ENCODE results near the gene KCNH3. TPM values are rescaled to one million over a fixed set of nuclear protein-coding genes. Genes with fewer than 3 reads are reported as not detected.
A peak's percentile ranks its signal among the peaks of the same experiment; 100 is the strongest.

The KCNH3 gene
- total RNA-seq, 2 donors from 2014 or later = 1.1 to 1.3 TPM

- Mint-ChIP-seq H3K4me3 (no peak overlapping the region), H3K36me3 (ENCODE audit: low read depth) (no peaks in the 10 kb centered on the region), H3K27ac (no peak overlapping the region), H3K9me3 (no peaks in the 10 kb centered on the region), H3K4me1 (peaks cover 9% of the 10 kb centered on the region), H3K27me3 (peaks cover 8% of the 10 kb centered on the region)
- no peak for ATAC-seq (replicated peaks)
These were observed 8.4 kb downstream of the KCNH3 start for GRCh38 chr12:49547090-49547690.

DNA sequence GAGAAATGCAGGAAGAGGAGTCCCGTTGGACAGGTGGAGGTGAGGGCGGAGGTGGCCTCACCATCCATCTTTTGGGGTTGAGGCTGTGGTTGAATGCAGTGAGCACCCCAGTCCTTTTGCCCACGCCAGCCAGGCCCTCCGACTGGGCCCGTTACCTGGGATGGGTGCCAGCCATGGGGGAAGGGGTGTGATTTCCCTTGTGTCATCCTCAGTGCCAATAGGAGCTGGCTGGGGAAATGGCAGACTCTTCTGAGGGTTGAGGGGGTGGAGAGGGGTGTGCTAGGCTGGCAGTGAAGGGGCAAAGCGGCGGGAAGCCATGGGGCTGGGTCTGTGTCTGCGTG lies 9.6 kb downstream of the KCNH3 start:
- ATAC-seq (replicated peaks) = no peak
- Mint-ChIP-seq H3K36me3 (ENCODE audit: low read depth) (no peaks in the 10 kb centered on the region), H3K4me3 (peak overlapping the region; percentile 65), H3K27ac (no peak overlapping the region), H3K27me3 (peaks cover 8% of the 10 kb centered on the region), H3K9me3 (no peaks in the 10 kb centered on the region), H3K4me1 (peaks cover 9% of the 10 kb centered on the region)

DNA sequence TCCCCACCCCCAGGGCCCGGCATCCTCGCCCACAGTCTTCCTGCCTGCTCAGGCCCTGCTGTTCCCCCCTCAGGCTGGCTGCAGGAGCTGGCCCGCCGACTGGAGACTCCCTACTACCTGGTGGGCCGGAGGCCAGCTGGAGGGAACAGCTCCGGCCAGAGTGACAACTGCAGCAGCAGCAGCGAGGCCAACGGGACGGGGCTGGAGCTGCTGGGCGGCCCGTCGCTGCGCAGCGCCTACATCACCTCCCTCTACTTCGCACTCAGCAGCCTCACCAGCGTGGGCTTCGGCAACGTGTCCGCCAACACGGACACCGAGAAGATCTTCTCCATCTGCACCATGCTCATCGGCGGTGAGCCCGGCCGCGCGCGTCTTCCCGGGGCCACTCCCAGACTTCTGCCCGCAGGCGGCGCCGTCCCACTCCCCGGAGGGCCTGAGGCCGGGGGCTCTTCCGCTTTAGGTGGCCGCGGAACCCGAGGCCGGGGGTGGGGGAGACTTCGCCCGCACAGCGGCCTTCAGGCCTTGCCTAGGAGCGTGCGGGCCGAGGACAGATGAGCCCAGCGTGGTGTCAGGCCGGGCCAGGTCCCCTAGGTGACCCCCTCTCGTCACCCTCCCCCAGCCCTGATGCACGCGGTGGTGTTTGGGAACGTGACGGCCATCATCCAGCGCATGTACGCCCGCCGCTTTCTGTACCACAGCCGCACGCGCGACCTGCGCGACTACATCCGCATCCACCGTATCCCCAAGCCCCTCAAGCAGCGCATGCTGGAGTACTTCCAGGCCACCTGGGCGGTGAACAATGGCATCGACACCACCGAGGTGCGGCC lies 10.2 kb downstream of the KCNH3 start:
- Mint-ChIP-seq H3K4me1 (peaks cover 9% of the 10 kb centered on the region), H3K27ac (no peak overlapping the region), H3K36me3 (ENCODE audit: low read depth) (no peaks in the 10 kb centered on the region), H3K4me3 (peak overlapping the region; percentile 65), H3K9me3 (no peaks in the 10 kb centered on the region), H3K27me3 (peaks cover 8% of the 10 kb centered on the region)
- peak; percentile 60 for ATAC-seq (replicated peaks)

DNA sequence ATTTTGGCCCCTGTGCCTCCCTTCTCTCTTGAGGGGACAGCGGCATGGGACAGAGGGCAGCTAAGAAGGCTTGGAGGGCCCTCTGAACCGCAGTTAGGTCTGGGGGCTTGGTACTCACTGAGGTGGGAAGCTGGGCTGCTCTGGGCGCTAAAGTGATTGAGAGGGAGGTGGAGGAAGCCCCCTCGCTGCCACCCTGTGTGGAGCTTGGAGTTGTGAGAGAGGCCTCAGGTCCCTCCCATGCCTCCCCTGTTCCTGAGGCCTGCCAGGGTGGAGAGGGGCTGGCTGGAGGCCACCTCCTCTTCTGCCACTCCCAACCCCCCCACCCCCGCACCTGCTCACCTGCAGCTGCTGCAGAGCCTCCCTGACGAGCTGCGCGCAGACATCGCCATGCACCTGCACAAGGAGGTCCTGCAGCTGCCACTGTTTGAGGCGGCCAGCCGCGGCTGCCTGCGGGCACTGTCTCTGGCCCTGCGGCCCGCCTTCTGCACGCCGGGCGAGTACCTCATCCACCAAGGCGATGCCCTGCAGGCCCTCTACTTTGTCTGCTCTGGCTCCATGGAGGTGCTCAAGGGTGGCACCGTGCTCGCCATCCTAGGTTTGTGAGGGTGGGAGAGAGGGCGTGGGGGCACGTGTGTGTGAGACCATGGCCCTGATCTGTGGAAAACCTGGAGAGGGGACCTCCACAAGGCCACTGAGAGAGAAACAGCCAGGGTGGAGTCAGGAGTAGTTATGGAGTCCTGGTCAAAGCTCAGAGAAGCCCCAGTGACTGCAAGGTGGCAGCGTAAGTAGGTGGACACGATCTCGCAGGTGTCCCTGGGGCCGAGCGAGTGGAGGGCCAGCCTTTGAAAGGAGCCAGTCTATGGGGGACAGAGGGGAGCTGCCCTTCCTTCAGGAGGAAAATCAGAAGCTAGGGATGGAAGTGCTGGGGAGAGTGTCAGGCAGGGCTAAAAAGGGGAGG lies 11.2 kb downstream of the KCNH3 start:
- Mint-ChIP-seq H3K4me1 (peaks cover 5% of the 10 kb centered on the region), H3K27me3 (peaks cover 8% of the 10 kb centered on the region), H3K36me3 (ENCODE audit: low read depth) (no peaks in the 10 kb centered on the region), H3K4me3 (peak overlapping the region; percentile 65), H3K27ac (no peak overlapping the region), H3K9me3 (no peaks in the 10 kb centered on the region)
- ATAC-seq (replicated peaks) = no peak

- no peak for ATAC-seq (replicated peaks)
- peaks cover 5% of the 10 kb centered on the region for H3K4me1 Mint-ChIP-seq
- H3K4me3 Mint-ChIP-seq = no peak overlapping the region
- H3K27me3 Mint-ChIP-seq = peaks cover 8% of the 10 kb centered on the region
- H3K9me3 Mint-ChIP-seq = no peaks in the 10 kb centered on the region
- H3K36me3 Mint-ChIP-seq (ENCODE audit: low read depth) = no peaks in the 10 kb centered on the region
- no peak overlapping the region for H3K27ac Mint-ChIP-seq
These were observed 11.9 kb downstream of the KCNH3 start for GRCh38 chr12:49550693-49551252.

GRCh38 chr12:49552014-49552413 lies 13.2 kb downstream of the KCNH3 start:
- Mint-ChIP-seq H3K27me3 (peaks cover 8% of the 10 kb centered on the region), H3K27ac (no peak overlapping the region), H3K9me3 (no peaks in the 10 kb centered on the region), H3K4me1 (peaks cover 5% of the 10 kb centered on the region), H3K36me3 (ENCODE audit: low read depth) (peaks cover 9% of the 10 kb centered on the region), H3K4me3 (no peak overlapping the region)
- ATAC-seq (replicated peaks) = no peak

DNA sequence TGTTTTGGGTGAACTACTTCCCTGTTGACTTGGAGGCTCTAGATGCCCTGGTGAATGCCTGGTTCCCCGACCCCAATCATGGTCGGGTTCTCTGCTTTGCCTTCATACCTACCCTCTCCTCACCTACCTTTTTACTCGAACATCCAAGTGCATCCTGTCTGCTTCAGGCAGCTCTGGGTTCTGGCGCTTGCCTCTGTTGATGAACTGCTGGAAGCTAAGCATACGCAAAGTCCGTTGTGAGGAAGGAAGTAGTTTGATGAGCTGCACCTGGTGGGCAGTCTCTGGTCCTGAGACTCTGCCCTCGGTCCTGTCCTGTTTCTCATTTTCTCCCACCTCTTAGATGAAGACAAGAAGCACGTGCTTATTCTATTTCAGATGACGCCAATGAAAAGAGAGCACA lies 13.6 kb downstream of the KCNH3 start:
- Mint-ChIP-seq H3K9me3 (no peaks in the 10 kb centered on the region), H3K27me3 (peaks cover 6% of the 10 kb centered on the region), H3K4me3 (no peak overlapping the region), H3K27ac (no peak overlapping the region), H3K4me1 (peaks cover 5% of the 10 kb centered on the region), H3K36me3 (ENCODE audit: low read depth) (peaks cover 9% of the 10 kb centered on the region)
- no peak for ATAC-seq (replicated peaks)

DNA sequence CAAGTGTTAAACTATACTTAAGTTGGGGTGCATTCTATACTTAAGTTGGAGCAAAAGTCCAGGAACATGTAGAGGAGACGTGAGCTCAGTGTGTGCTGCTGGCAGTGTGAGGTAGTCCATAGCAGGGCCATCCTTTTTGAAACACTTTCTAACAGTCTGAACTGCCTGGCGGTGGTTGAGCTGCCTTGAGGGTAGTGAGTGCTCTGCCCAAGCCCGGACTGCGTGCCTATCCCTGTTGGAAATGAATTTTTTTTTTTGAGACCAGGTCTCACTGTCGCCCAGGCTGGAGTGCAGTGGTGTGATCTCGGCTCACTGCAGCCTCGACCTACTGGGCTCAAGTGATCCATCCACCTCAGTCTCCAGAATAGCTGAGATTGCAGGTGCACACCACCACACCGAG lies 14.1 kb downstream of the KCNH3 start:
- peaks cover 4% of the 10 kb centered on the region for H3K27me3 Mint-ChIP-seq
- H3K36me3 Mint-ChIP-seq (ENCODE audit: low read depth) = peaks cover 9% of the 10 kb centered on the region
- no peaks in the 10 kb centered on the region for H3K9me3 Mint-ChIP-seq
- no peak overlapping the region for H3K4me3 Mint-ChIP-seq
- peak overlapping the region; percentile 4 for H3K27ac Mint-ChIP-seq
- H3K4me1 Mint-ChIP-seq = peaks cover 5% of the 10 kb centered on the region
- ATAC-seq (replicated peaks) = no peak

DNA sequence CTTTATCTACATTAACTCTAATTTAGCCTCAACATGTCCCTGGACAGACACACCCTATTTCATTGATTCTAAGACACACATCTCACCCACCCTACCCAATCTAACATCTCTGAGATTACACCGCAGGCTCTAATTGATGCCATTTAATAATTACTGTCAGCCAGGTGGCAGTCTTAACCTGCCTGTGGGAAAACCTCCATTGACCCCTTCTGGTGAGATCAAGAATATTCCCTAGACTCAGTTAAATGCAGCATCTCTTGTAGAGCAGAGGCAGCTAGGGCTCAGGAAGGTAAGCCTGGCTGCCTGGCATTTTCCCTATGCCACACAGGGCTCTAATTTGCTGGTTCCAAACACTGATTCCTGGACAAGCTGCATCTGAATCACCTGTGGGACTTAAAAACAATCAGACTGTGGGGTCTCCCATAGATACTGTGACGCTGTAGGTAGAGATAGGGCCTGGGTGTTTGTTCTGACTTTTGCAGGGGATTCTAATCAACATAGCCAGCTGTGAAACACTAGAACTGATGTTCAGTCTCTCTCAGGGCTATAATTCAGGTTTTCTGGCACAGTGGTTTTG lies 14.8 kb downstream of the KCNH3 start:
- Mint-ChIP-seq H3K4me1 (no peaks in the 10 kb centered on the region), H3K27ac (peak overlapping the region; percentile 4), H3K27me3 (no peaks in the 10 kb centered on the region), H3K4me3 (no peak overlapping the region), H3K9me3 (no peaks in the 10 kb centered on the region), H3K36me3 (ENCODE audit: low read depth) (peaks cover 14% of the 10 kb centered on the region)
- ATAC-seq (replicated peaks) = peak; percentile 31

DNA sequence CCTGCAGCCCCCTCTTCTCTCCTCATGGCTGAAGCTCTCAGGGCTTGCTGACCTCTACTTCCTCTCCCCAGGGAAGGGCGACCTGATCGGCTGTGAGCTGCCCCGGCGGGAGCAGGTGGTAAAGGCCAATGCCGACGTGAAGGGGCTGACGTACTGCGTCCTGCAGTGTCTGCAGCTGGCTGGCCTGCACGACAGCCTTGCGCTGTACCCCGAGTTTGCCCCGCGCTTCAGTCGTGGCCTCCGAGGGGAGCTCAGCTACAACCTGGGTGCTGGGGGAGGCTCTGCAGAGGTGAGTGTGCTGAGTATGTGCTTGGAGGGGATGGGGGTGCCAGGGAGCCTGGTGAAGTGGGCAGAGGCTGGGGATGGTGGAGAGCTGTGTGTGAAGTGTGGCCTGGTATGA lies 15.4 kb downstream of the KCNH3 start:
- Mint-ChIP-seq H3K27me3 (no peaks in the 10 kb centered on the region), H3K9me3 (no peaks in the 10 kb centered on the region), H3K4me3 (no peak overlapping the region), H3K4me1 (no peaks in the 10 kb centered on the region), H3K27ac (no peak overlapping the region), H3K36me3 (ENCODE audit: low read depth) (peaks cover 20% of the 10 kb centered on the region)
- ATAC-seq (replicated peaks) = no peak

GRCh38 chr12:49555631-49556390 lies 17.0 kb downstream of the KCNH3 start:
- Mint-ChIP-seq H3K36me3 (ENCODE audit: low read depth) (peaks cover 36% of the 10 kb centered on the region), H3K27me3 (no peaks in the 10 kb centered on the region), H3K4me3 (no peak overlapping the region), H3K4me1 (peaks cover under 1% of the 10 kb centered on the region), H3K27ac (peak overlapping the region; percentile 23), H3K9me3 (no peaks in the 10 kb centered on the region)
- ATAC-seq (replicated peaks) = no peak

DNA sequence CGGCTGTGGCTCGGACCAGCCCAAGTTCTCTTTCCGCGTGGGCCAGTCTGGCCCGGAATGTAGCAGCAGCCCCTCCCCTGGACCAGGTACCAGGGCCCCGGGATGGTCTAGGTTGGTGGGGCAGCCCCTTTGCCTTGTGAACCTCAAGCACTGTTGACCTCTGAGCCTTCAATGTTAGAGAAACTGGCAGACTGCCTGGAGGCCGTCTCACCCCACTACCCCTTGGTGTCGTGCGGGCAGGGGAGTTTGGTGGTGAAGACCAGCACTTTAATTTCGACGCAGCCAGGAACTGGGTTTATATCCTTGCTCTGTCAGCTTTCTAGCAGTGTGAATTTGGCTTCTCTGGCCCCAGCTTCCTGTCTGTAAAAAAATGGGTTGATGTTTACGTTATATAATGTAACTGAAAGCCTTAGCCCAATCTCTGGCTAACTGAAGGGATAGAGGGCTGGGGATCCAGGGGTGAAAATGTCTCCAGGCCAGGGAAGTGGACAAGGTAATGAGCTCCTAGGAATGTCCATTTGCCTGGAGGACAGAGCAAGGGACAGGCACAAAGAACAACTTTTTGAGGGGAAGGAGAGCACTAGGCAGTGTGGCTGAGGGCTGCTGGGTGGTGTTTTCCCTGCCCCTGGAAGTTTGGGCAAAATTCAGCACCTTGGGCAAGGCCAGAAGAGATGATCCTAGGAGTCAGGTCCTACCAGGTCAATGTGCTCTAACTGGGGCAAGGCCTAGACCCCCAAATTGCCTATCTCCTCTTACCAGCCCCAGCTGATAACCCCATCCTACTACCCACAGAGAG lies 17.8 kb downstream of the KCNH3 start:
- Mint-ChIP-seq H3K9me3 (no peaks in the 10 kb centered on the region), H3K27me3 (no peaks in the 10 kb centered on the region), H3K36me3 (ENCODE audit: low read depth) (peaks cover 44% of the 10 kb centered on the region), H3K4me1 (peaks cover 3% of the 10 kb centered on the region), H3K4me3 (no peak overlapping the region), H3K27ac (peak overlapping the region; percentile 23)
- ATAC-seq (replicated peaks) = no peak

Measured in activated T-helper 17 cell treated with anti-CD3 and anti-CD28 coated beads, Interleukin-2, amount 50 U/mL, for 72 hours (primary cell).